HG02642 (cell line): Measurements from ENCODE around the gene TESK2.
A peak's percentile ranks its signal among the peaks of the same experiment; 100 is the strongest.

Experiments
- ATAC-seq: cut with Tn5 transposase; IDR thresholded peaks from one replicate; pipeline ENCODE4 v1.9.1; 2021; ENCODE audit warnings: mild to moderate bottlenecking; ENCODE audit not compliant: unreplicated experiment, poor library complexity

TESK2 gene

GRCh38 chr1:45429561-45430159, 61.3 kb downstream of the TESK2 start:
- ATAC-seq = no peak

- ATAC-seq = no peak
Measured at GRCh38 chr1:45423906-45424678, 66.9 kb downstream of the TESK2 start.

- no peak for ATAC-seq
Measured at GRCh38 chr1:45421935-45422334, 69.0 kb downstream of the TESK2 start.

DNA sequence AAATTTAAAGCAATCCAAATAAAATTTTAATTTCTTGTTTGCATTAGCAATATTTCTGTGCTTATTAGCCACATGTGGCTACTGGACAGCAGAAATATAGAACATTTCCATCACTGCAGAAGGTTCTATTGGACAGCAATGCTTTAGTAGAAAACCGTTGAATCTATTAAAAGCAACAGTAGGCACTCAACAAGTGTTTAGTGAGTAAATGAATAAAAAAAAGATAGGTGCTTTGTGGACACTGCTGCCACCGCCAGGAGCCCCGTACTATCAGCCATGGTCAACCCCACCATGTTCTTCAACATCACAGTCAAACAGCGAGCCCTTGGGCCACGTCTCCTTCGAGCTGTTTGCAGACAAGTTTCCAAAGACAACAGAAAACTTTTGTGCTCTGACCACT, 76.2 kb downstream of the TESK2 start:
- no peak for ATAC-seq

DNA sequence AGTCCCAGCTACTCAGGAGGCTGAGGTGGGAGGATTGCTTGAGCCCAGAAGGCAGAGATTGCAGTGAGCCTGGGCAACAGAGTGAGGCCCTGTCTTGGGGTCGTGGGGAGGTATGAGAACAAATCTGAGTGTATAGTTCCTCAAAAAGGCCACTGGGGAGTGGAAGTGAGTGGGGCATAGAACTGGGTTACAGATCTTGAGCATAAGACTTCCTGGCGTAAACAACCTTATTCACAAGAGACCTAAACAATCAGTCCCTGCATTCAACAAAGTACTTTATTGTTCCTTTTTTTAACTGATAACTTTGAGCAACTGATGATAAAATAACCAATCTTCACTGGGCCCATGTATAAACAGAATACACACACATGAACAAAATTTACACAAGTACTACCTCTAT, 78.1 kb downstream of the TESK2 start:
- no peak for ATAC-seq

- ATAC-seq = no peak
Measured at GRCh38 chr1:45411510-45411899, 79.5 kb downstream of the TESK2 start.

- ATAC-seq = no peak
Measured at GRCh38 chr1:45410850-45411509, 80.0 kb downstream of the TESK2 start.

- no peak for ATAC-seq
Measured at GRCh38 chr1:45409276-45409675, 81.7 kb downstream of the TESK2 start.

DNA sequence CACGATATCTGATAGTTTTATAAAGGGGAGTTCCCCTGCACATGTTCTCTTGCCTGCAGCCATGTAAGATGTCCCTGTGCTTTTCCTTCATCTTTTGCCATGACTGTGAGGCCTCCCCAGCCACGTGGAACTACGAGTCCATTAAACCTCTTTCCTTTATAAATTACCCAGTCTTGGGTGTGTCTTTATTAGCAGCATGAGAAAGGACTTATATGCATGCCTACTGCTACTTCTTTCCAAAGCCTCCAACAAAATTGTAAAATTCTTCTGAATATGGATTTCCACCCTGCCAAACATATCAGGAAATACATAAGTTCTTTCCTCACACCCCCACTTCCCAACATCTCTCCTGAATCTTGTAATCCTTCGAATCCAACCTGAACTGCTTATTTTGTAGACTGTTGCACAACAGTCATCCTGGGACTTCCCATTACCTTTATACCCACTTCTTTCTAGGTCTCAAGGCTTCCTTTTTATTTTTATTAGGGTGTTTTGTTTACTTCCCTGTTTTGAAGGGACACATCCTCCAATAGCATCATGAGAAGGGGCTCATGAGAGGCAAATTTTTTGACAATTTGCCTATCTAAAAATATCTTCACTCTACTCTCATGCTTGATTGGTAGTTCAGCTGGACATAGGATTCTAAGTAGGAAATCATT, 83.2 kb downstream of the TESK2 start:
- ATAC-seq = no peak

DNA sequence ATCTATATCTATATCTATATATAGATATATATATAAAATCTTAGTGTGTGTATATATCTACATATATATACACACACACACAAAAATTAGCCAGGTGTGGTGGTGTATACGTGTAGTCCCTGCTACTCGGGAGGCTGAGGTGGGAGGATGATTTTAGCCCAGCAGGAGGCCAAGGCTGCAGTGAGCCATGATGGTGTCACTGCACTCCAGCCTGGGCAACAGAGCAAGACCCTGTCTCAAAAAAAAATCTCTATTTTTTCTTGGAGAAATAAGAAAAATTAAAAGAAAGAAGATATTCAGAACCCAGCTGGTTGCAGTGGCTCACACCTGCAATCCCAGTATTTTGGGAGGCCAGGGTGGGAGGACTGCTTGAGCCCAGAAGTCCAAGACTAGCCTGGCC, 85.3 kb downstream of the TESK2 start:
- ATAC-seq = no peak

DNA sequence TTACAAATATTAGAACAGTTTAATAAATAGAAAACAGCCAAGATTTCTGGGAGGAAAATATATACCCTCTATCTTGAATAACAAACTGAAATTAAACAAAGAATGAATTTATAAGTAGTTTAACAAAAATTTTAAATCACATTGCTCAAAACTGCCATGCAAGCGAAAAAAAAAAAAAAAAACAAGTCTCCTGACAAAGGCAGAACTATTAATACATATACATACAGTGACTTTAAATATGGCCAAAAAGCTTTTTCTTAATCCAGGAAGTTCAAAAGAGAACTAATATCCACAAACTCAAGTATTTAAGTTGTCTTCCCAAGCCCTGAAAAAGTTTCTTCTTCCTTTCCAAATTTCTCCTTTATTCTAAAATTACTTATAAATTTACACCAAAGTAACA, 87.2 kb downstream of the TESK2 start:
- ATAC-seq = no peak

GRCh38 chr1:45403298-45403697, 87.7 kb downstream of the TESK2 start:
- ATAC-seq = no peak

GRCh38 chr1:45401524-45401923, 89.4 kb downstream of the TESK2 start:
- no peak for ATAC-seq

GRCh38 chr1:45400049-45400448, 90.9 kb downstream of the TESK2 start:
- no peak for ATAC-seq

DNA sequence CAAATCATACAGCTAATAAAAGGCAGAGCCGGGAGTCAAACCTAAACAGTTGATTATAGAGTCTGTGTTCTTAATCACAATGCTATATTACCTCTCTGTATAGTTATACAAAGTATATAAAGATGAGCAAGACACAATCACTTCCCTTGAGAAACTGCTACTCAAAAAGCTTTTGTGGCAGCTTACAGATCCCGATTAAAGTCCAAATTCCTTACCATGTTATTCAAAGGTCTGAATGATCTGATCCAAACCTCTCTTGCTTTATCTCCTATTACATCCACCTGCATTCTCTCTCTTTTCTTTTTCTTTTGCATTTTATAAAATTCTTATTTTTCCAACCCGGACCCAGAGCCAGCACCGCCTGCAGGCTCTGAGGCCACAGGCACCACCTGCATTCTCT, 93.7 kb downstream of the TESK2 start:
- no peak for ATAC-seq

GRCh38 chr1:45395582-45395981, 95.4 kb downstream of the TESK2 start:
- no peak for ATAC-seq

GRCh38 chr1:45395051-45395450, 95.9 kb downstream of the TESK2 start:
- ATAC-seq = no peak

- ATAC-seq = peak; percentile 79
Measured at GRCh38 chr1:45394342-45394741, 96.6 kb downstream of the TESK2 start.

GRCh38 chr1:45393718-45394302, 97.2 kb downstream of the TESK2 start:
- ATAC-seq = peak; percentile 81

DNA sequence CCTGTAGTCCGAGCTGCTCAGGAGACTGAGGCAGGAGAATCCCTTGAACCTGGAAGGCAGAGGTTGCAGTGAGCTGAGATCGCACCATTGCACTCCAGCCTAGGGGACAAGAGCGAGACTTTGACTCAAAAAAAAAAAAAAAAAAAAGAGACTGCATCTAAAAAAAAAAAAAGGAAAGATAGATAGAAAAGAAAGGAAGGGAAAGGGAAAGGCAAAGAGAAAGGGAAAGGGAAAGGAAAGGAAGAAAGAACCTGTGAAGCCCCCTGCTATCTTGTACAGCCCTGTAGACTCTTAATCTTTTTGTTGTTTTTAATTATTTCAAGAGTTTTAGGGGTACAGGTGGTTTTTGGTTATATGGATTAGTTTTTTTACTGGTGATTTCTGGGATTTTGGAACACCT, 104.7 kb downstream of the TESK2 start:
- no peak for ATAC-seq

GRCh38 chr1:45385302-45385701, 105.7 kb downstream of the TESK2 start:
- ATAC-seq = no peak
